ENCODE data around the gene LHX4.

DNA sequence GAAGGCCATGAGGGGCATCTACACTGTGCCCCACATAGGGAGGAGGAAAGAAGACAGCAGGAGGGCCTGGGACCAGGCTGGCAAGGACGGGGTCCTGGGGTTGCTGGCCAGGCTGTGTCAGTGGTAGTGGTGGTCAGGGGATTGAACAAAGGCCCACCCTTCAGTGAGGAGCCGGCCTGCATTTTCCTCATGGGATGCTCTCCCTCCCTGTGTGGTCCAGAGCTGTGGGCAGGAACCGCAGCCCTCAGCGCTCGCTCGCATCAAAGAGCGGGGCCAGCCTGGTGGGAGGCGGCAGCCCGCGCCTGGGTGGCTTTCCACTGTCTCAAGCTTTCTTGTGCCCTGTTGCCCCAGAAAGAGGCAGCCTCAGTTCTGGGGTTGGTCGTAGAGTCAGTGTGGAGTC, 24.8 kb downstream of the LHX4 start:
- TF ChIP-seq, protein P1, sequence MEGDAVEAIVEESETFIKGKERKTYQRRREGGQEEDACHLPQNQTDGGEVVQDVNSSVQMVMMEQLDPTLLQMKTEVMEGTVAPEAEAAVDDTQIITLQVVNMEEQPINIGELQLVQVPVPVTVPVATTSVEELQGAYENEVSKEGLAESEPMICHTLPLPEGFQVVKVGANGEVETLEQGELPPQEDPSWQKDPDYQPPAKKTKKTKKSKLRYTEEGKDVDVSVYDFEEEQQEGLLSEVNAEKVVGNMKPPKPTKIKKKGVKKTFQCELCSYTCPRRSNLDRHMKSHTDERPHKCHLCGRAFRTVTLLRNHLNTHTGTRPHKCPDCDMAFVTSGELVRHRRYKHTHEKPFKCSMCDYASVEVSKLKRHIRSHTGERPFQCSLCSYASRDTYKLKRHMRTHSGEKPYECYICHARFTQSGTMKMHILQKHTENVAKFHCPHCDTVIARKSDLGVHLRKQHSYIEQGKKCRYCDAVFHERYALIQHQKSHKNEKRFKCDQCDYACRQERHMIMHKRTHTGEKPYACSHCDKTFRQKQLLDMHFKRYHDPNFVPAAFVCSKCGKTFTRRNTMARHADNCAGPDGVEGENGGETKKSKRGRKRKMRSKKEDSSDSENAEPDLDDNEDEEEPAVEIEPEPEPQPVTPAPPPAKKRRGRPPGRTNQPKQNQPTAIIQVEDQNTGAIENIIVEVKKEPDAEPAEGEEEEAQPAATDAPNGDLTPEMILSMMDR (conservative IDR thresholded peaks at IDR 0.05) = no peak
- no peak for TF ChIP-seq ZFX (IDR thresholded peaks at IDR 0.05)

All from C4-2B (cell line).